Left ventricle myocardium superior (tissue), 1 donor: ENCODE measurements around the gene MSL2. TPM values are rescaled to one million over a fixed set of nuclear protein-coding genes. Genes with fewer than 3 reads are reported as not detected.
"Not testable (repeated sequence)": the region's sequence is repeated elsewhere in the genome, so short reads cannot be mapped to it uniquely, and the experiment has no call there.

Experiments
- ATAC-seq: fragments of 200-7000 bp; cut with Tn5 transposase; one replicate; pipeline ENCODE4 v1.9.1; 2020; ENCODE audit warnings: mild to moderate bottlenecking, moderate library complexity
- DNase-seq: peaks from one replicate; pipeline ENCODE4 v3.0.0-alpha.2; 2020
- intact Hi-C: fragments of 100-400 bp; cut with micrococcal nuclease; formaldehyde crosslinking; loops from one replicate; pipeline ENCODE4 v1.11.0; 2022
- total RNA-seq: library from RNA; stranded (reverse); fragmentation: NEBNext Ultra II Directional; extraction: Animal tissue kit (Norgen Biotek cat#: 25700); gene quantifications from one replicate; pipeline ENCODE4 v1.2.1, GENCODE V29; 2021
- donor health status: DM: no; HTN: yes; CAD: no; lungs with severe emphysema.

The MSL2 gene
- total RNA-seq, 1 donor from 2014 or later = 23.2 TPM

DNA sequence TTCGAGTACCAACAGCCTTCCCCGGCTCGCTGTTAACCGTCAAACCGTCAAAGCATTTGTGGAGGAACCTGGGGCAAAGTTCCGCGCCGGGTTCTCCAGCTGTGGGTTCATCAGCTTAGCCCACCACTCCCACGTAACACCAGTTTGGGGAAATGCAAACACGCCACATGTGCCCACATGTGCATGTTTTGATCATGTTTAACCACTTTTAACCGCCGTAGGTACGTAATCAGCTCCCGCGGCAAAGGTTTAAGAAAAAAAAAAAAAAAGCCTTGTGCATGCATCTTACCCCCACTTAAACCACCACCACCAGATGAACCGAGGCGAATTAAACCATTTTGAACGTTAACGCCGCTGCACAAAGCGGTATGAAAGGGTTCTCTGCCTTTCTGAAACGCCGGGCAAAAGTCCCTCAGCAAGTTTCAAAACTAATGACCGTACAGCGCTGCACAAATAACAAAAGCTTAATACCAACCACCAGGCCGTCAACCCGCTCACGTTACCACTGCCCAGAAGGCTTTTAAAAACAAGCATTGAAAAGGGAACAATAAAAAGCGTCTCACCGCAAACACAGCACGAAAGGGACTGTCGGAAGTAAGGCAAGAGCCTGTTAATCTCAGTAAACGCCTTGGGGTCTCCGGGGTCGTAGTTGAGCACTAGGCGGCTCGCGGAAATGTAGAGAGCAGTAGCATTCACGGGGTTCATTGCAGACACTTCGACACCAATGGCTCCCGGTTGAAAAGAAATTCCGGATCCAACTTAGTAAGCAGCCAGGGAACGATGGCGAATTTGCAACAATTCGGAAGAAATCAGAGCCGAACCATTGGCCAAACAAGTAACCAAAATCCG is 1.5 kb downstream of the MSL2 start:
- intact Hi-C loops = no loop called here
- peak; percentile 46 for DNase-seq
- ATAC-seq = no peak

DNA sequence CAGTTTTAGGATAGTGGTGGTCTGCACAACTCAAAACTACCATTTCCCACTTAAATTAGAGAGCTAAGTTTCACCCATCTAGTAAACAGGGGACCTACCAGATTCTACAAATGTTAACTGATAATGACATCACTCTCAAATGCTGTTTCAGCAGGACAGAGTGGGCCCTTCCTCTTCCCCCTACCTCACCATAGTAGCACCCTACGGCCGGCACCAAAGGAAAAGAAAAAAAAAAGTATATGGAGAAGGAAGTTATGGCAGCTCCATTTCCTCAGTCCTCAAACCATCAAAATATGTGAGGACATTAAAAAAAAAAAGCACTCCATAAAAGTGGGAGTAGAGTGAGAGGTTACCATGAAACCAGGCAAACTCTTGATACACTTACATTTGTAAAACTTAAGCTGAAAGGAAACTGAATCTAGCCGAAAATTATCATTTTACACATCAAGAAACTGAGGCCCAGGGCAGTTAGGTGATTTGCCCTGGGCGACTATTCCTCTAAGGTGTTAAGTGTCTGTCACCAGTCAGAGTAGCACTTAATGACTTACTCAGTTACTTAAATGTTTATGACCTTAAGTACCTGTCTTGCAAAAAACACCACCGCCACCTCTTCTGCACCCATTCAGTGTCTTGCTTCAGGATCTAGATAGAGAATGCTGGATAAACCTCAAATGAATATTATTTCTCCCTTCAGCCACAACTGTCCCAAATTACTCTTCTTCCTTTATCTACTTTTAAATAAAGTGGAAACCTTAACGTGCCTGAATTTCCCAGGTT is 2.7 kb downstream of the MSL2 start:
- no peak for ATAC-seq
- intact Hi-C loops = no loop called here
- DNase-seq = no peak

DNA sequence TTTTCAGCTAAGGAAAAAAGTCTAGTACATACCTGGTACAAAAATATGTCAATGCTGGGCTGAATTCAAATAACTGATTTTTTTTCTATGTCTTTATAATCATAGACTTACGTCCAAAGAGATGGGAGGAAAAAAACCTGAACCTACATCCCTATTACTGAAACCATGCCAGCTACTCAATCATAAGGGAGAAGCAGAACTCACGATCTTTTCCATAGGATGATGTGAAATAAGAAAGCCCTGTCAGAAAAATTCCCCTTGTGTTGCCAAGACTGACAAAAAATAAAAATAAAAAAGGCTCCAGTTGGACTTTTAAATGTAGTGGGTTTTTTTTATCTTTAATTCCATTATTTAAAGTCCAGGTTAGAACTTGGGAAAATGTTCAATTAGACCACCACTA is 3.3 kb downstream of the MSL2 start:
- DNase-seq = no peak
- no peak for ATAC-seq
- intact Hi-C loops = no loop called here

DNA sequence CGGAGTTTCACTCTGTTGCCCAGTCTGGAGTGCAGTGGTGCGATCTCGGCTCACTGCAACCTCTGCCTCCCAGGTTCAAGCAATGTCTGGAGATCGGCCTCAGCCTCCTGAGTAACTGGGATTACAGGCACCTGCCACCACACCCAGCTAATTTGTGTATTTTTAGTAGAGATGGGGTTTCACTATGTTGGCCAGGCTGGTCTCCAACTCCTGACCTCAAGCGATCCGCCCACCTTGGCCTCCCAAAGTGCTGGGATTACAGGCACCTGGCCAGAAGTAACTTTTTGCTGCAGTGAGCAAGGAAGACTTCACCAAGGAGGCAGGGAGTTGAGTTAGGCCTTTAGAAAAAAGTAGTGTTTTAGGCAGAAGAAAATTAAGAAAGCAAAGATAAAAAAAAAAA is 3.9 kb downstream of the MSL2 start:
- intact Hi-C loops, DNase-seq, ATAC-seq: not testable (repeated sequence)

DNA sequence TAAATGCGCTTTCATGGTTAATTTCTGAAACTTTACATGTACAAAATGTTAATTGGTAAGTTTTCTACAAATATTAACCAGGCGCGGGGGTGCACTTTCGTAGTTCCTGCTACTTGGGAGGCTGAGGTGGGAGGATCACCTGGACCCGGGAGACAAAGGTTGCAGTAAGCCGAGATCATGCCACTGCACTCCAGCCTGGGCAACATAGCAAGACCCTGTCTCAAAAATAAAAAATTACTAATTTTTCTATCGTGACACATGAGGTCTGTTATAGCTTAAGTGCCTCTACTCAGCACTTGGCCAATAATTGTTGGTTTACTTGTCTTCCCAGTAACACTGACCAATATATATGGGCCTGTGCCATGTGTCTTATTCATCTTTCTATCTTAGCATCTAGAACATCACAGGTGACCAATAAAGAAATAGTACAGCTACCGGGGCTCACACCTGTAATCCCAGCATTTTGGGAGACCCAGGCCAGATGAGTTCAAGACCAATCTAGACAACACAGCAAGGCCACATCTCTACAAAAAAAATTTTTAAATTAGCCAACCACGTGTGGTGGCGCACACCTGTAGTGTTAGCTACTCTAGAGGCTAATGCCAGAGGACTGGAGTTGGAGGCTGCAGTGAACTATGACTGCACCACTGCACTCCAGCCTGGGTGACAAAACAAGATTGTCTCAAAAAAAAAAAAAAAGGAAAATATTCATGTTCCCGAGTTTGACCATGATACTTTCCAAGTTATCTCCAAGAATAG is 6.1 kb downstream of the MSL2 start:
- no peak for ATAC-seq
- no peak for DNase-seq
- intact Hi-C loops = no loop called here

GRCh38 chr3:136189043-136189442 is 7.1 kb downstream of the MSL2 start:
- ATAC-seq (no peak), DNase-seq (no peak)
- intact Hi-C loops = no loop called here

- ATAC-seq (no peak), DNase-seq (no peak)
- intact Hi-C loops = no loop called here
Observed at GRCh38 chr3:136187868-136188267, 8.3 kb downstream of the MSL2 start.

DNA sequence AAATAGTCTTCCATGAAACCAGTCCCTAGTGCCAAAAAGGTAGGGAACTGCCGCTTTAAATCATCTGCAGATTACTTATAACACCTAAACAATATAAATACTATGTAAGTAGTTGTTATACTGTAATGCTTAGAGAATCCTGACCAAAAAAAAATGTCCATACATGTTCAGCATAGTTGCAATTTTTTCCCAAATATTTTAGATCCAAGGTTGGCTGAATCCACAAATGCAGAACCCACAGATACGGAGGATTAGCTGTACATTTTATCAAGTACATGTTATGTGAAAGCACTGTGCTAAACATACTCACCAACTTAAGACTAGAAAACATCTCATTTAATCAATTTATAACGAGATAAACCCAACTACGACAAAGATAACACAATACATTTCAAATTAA is 9.3 kb downstream of the MSL2 start:
- ATAC-seq = no peak
- intact Hi-C loops = no loop called here
- no peak for DNase-seq

DNA sequence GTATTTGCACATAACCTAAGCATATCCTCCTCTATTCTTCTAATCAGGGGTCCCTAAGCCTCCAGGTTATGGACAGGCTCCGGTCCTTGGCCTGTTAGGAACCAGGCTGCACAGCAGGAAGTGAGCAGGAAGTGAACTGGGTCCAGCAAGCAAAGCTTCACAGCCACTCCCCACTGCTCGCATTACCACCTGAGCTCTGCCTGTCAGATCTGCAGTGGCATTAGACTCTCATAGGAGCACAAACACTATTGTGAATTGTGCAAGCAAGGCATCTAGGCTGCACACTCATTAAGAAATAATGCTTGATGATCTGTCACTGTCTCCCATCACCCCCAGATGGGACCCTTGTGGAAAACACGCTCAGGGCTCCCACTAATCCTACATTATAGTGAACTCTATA is 9.8 kb downstream of the MSL2 start:
- intact Hi-C loops = no loop called here
- ATAC-seq = peak; percentile 23
- DNase-seq = no peak

GRCh38 chr3:136184703-136185102 is 11.4 kb downstream of the MSL2 start:
- ATAC-seq = peak; percentile 39
- intact Hi-C loops = no loop called here
- no peak for DNase-seq

GRCh38 chr3:136181741-136182140 is 14.4 kb downstream of the MSL2 start:
- ATAC-seq (no peak), DNase-seq (no peak)
- intact Hi-C loops = no loop called here

DNA sequence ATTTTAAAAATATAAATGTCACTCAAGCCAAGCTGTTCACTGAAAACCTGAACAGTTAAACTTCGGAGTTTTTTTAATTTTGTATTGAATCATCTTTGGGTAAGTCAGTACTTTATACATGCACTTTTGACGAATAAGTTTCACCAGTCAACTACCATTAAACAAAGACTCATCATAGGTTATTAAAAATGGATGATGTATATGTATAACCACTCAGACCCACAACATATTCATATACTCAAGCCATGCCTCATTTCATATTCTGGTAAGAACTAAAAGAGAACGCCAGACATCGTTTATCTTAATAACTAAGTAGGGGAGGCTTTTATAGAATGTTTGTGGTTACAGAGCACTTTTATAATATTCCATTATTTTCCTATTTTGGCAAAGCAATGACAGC is 18.3 kb downstream of the MSL2 start:
- DNase-seq (no peak), ATAC-seq (no peak)
- intact Hi-C loops = no loop called here

- no peak for DNase-seq
- intact Hi-C loops = no loop called here
Observed at GRCh38 chr3:136173939-136174490, 22.1 kb downstream of the MSL2 start.

DNA sequence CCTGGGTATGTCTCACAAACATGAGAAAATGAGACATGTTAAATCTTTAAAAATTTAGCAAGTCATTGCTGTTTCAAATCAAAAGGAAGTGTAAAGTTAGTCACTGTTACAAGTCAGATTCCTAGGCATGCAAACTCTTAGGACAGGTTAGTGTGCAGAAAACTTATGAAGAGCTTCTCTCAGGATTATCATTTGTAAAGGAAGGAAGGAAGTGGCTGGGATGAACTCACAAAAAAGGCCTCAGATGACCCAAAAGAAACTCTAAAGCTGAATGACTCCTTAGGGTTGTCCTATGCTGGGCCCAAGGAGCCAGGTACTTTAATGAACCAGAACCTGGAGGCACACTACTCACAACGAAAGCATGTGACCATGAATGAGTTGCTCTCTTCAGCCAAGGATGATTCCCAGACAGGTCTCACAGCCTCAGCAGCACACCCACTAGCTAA is 25.0 kb downstream of the MSL2 start:
- intact Hi-C loops = no loop called here
- ATAC-seq (no peak), DNase-seq (no peak)

More at GRCh38 chr3:136173939-136174490, 22.1 kb downstream of the MSL2 start:
- ATAC-seq = no peak

DNA sequence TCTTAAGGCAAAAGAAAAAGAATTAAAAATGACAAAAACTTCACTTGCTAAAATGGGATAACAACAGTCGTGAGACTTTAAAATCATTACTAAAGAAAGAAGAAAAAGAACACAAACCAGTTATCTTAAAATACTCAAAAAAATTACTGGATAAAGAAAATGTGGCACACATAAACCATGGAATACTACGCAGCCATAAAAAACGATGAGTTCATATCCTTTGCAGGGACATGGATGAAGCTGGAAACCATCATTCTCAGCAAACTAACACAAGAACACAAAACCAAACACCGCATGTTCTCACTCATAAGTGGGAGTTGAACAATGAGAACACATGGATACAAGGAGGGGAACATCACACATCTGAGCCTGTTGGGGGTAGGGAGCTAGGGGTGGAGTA is 27.9 kb downstream of the MSL2 start:
- DNase-seq, ATAC-seq, intact Hi-C loops: not testable (repeated sequence)

DNA sequence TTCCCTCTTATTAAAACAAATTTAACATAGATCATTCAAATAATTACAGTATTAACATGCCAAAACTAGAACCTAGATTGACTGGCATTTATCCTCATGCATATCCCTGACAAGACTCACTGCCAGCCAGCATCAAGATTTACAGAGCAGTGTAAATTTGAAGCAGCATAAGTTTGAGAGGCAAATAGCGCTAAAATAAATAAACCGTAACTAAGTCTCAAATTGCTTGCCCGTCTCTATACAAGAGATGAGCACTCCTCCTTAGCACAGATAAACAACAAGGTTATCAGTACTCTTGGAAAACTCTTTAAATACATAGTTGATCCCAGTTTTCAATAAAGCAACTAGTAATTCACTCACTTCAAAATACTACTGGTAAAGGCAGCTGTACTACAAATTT is 29.6 kb downstream of the MSL2 start:
- ATAC-seq = no peak
- intact Hi-C loops = no loop called here
- DNase-seq = no peak

DNA sequence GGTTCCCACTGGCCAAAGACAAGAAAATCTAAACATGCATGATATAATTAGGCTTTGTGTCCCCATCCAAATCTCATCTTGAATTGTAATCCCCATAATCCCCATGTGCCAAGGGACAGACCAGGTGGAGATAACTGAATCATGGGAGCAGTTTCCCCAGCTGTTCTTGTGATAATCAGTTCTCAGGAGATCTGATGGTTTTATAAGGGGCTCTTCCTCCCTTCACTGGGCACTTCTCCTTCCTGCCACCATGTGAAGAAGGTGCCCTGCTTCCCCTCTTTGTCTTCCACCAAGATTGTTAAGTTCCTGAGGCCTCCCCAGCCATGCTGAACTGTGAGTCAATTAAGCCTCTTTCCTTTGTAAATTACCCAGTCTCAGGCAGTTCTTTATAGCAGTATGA is 32.5 kb downstream of the MSL2 start:
- intact Hi-C loops, ATAC-seq, DNase-seq: not testable (repeated sequence)

- intact Hi-C loops = no loop called here
- DNase-seq = no peak
- ATAC-seq = peak; percentile 58
Observed at GRCh38 chr3:136162322-136162721, 33.8 kb downstream of the MSL2 start.

GRCh38 chr3:136161516-136161915 is 34.6 kb downstream of the MSL2 start:
- ATAC-seq (no peak), DNase-seq (no peak)
- intact Hi-C loops = no loop called here
